Measurements from ENCODE around the gene NAPA.

- no peak for TF ChIP-seq POLR2AphosphoS5 (IDR thresholded peaks at IDR 0.05)
- TF ChIP-seq CTCF (IDR thresholded peaks at IDR 0.05) = no peak
- TF ChIP-seq POLR2A (IDR thresholded peaks at IDR 0.05) = no peak
- no peak for TF ChIP-seq EP300 (IDR thresholded peaks at IDR 0.05)
These were observed 22.6 kb upstream of the NAPA start for GRCh38 chr19:47537493-47537892.

Data from sigmoid colon (tissue), 4 donors.